AG09319 (cell line): ENCODE measurements around the gene PLA2G4B.
A peak's percentile ranks its signal among the peaks of the same experiment; 100 is the strongest.

Source experiments
- DNase-seq: peaks from one replicate; pipeline ENCODE4 v3.0.0-alpha.2; 2010; ENCODE audit warnings: low read depth; ENCODE audit errors: extremely low read depth
- TF ChIP-seq, protein P1 (sequence below): IDR thresholded peaks from 2 replicates; pipeline ENCODE4 v1.5.1; 2011; ENCODE audit warnings: low read depth, mild to moderate bottlenecking, inconsistent platforms, low read length, moderate library complexity

PLA2G4B gene

DNA sequence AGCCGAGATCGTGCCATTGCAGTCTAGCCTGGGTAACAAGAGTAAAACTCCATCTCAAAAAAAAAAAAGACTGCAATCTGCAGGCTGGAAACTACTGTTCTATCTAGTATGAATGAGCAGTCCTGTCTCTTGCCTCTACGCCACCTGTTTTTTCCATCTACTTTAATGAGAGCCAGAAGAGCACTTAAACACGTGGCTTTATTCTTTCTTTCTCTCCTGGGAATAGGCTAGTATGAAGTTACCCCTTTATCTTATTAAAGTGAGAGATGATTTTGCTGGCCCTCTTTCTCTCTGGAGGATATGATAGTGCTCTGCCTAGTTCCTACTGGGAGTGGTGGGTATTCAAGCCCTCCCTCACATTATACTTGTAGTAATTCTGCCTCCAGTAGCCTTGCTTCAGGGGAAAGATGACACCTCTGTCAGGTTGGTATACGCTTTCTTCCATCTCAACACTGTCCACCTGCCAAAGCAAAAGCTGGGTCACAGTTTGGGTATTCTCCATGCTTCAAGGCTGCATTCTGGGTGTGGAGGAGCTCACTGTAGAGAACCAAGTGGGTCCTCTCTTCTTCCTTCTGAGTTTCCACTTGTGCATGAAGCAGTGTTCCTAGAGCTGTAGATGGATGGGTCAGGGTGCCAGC, 46.5 kb upstream of the PLA2G4B start:
- DNase-seq, result no peak
- TF ChIP-seq, protein P1, sequence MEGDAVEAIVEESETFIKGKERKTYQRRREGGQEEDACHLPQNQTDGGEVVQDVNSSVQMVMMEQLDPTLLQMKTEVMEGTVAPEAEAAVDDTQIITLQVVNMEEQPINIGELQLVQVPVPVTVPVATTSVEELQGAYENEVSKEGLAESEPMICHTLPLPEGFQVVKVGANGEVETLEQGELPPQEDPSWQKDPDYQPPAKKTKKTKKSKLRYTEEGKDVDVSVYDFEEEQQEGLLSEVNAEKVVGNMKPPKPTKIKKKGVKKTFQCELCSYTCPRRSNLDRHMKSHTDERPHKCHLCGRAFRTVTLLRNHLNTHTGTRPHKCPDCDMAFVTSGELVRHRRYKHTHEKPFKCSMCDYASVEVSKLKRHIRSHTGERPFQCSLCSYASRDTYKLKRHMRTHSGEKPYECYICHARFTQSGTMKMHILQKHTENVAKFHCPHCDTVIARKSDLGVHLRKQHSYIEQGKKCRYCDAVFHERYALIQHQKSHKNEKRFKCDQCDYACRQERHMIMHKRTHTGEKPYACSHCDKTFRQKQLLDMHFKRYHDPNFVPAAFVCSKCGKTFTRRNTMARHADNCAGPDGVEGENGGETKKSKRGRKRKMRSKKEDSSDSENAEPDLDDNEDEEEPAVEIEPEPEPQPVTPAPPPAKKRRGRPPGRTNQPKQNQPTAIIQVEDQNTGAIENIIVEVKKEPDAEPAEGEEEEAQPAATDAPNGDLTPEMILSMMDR, result no peak

DNA sequence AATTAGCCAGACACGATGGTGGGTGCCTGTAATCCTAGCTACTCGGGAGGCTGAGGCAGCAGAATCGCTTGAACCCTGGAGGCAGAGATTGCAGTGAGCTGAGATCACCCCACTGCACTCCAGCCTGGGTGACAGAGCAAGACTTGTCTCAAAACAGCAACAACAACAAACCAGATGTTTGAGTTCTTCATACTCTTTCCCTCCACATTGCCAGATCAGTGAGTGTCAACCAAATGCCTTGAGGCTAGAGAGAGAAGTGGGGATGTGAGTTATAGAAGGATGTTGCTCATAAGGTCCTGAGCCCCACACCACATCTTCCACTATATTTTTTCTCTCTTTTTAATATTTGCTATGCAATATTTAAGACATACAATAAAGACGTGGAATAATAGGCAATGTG, 44.6 kb upstream of the PLA2G4B start:
- TF ChIP-seq, protein P1, result no peak
- no peak for DNase-seq

GRCh38 chr15:41795996-41796856, 42.4 kb upstream of the PLA2G4B start:
- peak; percentile 85 for DNase-seq
- TF ChIP-seq, protein P1, result no peak

DNA sequence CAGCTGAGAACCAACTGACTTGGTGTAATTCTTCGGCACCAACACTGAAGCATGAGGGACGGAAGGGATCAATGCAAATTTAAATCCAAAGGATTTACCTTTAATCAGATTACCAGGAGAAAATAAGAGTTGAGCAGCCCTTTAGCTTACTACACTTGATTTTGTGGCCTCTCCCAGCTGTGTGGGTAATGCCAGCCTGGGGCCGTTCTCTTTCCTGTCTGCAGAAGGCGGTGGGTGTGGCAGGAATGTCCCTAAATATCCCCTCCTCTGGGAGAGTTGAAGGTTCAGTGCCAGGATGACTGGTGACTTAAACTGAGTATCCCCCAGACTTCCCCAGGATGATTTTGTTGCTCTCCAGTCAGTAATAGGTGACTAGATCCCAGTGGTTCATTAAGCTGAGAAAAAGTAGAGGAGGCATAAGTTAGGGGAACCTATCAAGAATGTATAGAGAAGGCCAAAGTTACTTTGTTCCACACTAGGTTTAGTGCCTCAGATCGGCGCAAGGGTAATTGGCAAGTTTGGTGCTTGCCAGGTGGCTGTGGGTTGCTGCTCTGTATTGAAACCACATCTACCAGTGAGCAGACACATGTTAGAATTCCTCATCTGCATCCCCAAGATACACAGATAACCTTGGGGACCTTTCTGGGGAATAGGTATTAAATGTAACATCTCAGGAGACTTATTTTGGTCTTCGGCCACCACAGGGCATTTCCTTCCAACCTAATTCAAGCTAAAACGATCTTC, 41.3 kb upstream of the PLA2G4B start:
- TF ChIP-seq, protein P1, result no peak
- no peak for DNase-seq

GRCh38 chr15:41798607-41799487, 39.8 kb upstream of the PLA2G4B start:
- TF ChIP-seq, protein P1, result no peak

GRCh38 chr15:41799488-41799805, 39.2 kb upstream of the PLA2G4B start:
- DNase-seq, result no peak
- TF ChIP-seq, protein P1, result no peak

More at GRCh38 chr15:41798607-41799487, 39.8 kb upstream of the PLA2G4B start:
- no peak for DNase-seq
